Activated T-cell treated with anti-CD3 and anti-CD28 coated beads for 4 hours (primary cell): Measurements from ENCODE around the gene ZNF783.
"Not testable (repeated sequence)": the region's sequence is repeated elsewhere in the genome, so short reads cannot be mapped to it uniquely, and the experiment has no call there.

Experiments
- DNase-seq: peaks from one replicate; pipeline ENCODE4 v3.0.0-alpha.2; 2020

The ZNF783 gene

GRCh38 chr7:149306854-149307253 lies 44.9 kb downstream of the ZNF783 start:
- no peak for DNase-seq

DNA sequence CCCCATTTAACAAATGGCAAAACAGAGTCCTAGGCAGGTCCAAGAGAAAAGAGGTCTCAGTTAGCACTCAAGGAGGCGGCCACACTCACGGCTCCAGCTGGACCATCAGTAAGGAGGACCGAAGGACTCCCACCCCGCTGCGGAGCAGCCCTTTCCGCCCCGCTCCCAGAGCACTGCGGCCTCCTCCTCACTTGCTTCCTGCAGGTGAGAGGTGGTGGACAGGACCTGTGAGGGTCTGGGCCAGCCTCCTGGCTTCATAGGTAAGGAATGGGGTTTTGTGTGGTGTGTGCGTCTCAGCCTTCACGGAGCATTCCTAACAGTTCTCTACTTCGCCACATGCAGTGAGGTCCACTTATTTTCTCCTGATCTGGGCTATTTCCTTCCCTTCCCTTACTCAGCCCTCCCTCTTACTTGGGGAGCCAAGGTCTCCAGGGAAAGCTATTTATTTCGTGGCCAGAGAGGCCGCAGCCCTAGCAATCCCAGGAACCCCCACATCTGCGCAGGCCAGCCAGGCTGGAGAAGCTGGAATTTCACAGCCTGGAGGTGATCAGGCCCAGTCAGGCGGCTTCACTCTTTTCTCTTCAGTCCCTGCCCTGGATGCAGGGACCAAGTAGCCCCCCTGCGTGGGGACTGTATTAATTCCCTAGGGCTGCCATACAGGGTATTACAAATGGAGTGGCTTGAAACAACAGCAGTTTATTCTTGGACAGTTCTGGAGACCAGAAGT lies 45.9 kb downstream of the ZNF783 start:
- DNase-seq, result no peak

DNA sequence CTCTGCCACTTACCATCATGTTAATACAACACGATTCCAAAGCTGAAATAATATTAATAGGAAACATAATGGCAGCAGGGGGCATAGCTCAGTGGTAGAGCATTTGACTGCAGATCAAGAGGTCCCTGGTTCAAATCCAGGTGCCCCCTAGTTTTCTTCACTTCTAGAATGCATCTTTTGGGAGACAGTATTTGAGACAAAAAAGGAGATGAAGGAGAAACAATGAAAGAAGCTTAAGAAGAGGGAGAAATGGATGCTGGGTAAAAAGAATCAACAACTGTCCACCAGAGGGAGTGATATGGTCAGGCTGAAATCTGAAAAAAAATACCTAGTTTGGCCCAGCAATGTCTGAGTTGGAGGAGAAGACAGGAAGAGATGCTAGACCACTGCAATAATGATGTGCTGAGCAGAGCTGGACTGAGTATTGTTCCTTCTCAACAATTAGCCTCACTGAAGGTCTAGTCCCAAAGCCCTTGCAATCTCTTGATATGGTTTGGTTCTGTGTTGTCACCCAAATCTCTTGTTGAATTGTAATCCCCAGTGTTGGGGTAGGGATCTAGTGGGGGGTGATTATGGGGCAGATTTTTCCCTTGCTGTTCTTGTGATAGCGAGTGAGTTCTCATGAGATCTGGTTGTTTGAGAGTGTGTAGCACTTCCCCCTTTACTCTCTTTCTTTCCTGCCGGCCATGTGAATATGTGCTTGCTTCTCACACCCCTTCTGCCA lies 48.3 kb downstream of the ZNF783 start:
- no peak for DNase-seq

DNA sequence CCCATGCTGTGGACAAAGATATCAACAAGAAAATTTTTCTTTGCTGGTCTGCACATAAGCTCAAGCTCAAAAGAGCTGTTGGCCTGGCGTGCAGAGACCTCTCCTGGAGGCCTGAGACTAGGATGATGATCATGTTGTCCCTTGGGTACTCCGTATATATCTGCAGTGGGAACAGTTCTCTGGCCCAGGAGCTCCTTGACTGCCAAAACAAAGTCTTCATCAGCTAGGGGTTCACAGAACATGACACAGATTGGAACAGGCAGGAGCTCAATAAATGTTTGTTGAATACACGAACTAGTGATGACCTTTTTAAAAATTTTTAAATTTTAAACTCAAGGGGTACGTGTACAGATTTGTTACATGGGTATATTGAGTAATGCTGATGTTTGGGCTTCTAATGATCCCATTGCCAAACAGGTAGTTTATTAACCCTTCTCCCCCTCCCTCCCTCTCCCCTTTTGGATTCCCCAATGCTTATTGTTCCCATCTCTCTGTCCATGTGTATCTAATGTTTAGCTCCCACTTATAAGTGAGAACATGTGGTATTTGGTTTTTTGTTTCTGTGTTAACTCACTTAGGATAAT lies 49.1 kb downstream of the ZNF783 start:
- DNase-seq, result no peak

DNA sequence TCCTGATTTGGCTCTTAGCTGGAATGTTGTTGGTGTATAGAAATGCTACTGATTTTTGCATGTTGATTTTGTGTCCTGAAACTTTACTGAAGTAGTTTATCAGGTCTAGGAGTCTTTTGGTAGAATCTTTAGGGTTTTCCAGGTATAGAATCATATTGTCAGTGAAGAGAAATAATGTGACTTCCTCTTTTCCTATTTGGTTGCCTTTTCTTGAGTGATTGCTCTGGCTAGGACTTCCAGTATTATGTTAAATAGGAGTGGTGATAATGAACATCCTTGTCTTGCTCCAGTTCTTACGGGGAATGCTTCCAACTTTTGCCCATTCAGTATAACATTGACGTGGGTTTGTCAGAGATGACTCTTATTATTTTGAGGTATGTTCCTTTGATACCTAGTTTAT lies 52.0 kb downstream of the ZNF783 start:
- DNase-seq, result no peak

DNA sequence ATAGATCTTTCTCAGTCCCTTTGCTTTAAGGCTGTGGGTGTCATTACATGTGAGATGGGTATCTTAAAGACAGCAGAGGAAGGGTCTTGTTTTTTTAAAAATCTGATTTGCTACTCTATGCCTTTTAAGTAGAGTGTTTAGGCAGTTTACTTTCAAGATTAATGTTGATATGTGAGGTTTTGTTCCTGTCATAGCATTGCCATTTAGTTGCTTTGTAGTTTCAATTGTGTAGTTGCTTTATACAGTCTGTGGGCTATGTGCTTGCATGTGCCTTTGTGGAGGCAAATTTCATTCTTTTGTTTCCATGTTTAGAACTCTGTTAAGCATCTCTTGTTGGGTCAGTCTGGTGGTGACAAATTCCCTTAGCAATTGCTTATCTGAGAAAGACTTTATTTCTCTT lies 54.6 kb downstream of the ZNF783 start:
- no peak for DNase-seq

- no peak for DNase-seq
Measured at GRCh38 chr7:149317496-149317895, 55.5 kb downstream of the ZNF783 start.

GRCh38 chr7:149317986-149318672 lies 56.1 kb downstream of the ZNF783 start:
- DNase-seq, result no peak

DNA sequence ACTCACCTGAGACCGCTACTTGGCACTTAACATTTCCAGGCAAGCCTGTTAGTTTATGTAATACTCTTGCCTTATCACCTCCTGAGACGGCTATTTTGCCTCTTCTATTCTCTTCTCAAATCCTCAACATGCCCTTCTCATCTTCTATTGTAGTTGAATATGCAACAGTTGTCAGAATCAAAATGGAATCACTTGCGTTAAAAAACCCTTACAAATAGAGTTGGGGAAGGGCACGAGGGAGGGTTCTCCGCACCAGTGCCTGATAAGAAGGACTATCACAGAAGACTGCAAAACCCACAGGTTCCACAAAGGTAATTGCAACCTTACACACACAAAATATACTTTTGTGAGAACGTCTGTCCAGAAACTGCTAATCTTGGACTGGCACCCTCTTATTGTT lies 57.4 kb downstream of the ZNF783 start:
- no peak for DNase-seq

- no peak for DNase-seq
Measured at GRCh38 chr7:149320313-149321124, 58.5 kb downstream of the ZNF783 start.

- not testable (repeated sequence) for DNase-seq
Measured at GRCh38 chr7:149321125-149321905, 59.3 kb downstream of the ZNF783 start.

- no peak for DNase-seq
Measured at GRCh38 chr7:149321978-149322541, 60.1 kb downstream of the ZNF783 start.

- DNase-seq, result no peak
Measured at GRCh38 chr7:149322737-149323136, 60.7 kb downstream of the ZNF783 start.

DNA sequence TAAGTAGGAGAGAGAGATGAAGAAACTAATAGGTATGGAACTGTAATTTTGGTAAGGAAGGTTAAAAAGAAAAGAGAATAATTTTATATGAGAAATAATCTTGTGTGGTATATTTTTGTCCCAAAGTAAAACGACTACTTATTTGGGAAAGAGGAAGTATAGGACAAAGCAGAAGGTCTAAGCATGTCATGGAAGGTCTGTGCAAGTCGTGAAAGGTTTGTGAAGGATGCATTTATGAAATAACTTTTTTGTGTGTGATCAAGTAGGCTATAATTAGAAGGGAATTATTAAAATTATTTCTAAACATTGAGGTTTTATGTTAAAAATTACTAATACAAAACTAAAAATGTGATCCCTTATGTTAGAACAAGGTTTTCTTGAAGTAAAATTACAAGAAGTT lies 63.3 kb downstream of the ZNF783 start:
- no peak for DNase-seq

GRCh38 chr7:149329265-149329664 lies 67.3 kb downstream of the ZNF783 start:
- no peak for DNase-seq

- no peak for DNase-seq
Measured at GRCh38 chr7:149329766-149330334, 67.9 kb downstream of the ZNF783 start.

DNA sequence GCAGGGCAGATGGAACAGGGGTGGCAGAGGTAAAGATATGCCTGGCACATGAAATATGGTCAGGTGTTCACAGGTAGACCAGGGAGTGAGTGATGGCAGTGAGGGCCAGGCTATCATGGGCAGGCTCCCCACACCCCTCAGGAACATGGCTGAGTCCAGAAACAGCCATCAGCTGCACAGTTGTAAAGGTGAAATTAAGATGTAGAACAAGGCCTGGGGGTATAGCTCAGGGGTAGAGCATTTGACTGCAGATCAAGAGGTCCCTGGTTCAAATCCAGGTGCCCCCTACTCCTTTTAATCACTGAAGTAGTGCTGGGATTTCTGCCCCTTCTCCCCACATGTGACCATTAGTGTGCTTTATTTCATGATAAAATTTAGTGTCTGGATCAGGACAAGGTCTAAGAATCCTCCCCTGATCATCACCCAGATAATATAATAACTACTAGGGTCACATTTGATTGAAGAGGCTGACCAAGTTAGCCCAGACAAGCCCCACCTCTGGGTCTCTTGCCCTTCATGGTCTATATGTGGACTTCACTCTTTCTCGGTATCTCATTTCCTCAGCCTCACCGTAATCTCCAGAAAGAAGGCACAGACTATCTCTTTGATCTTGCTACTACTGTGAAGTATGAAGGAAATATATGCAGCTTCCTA lies 69.0 kb downstream of the ZNF783 start:
- no peak for DNase-seq

DNA sequence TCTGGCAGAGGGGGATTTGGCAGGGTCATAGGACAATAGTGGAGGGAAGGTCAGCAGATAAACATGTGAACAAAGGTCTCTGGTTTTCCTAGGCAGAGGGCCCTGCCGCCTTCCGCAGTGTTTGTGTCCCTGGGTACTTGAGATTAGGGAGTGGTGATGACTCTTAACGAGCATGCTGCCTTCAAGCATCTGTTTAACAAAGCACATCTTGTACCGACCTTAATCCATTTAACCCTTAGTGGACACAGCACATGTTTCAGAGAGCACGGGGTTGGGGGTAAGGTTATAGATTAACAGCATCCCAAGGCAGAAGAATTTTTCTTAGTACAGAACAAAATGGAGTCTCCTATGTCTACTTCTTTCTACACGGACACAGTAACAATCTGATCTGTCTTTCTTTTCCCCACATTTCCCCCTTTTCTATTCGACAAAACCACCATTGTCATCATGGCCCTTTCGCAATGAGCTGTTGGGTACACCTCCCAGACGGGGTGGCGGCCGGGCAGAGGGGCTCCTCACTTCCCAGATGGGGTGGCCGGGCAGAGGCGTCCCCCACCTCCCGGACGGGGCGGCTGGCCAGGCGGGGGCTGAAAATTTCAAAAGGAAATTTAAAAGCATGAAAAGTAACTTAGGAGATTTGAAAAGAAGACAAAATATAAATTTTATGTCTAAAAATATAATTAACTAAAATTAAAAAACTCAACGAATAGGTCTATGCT lies 70.8 kb downstream of the ZNF783 start:
- DNase-seq, result not testable (repeated sequence)

DNA sequence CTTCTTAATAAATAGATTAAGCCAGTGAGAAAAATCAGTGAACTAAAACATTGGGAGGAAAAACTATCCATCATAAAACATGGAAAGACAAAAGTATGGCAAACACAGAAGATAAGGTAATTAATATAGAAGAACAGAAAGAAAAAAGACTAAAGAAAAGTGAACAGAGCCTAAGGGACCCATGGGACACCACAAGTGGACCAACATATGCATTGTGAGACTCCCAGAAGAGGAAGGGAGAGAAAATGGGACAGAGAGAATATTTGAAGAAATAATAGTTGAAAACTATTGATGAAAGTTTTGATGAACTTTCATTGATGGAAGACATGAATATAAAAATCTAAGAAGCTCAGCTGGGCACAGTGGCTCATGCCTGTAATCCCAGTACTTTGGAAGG lies 71.3 kb downstream of the ZNF783 start:
- DNase-seq, result no peak

DNA sequence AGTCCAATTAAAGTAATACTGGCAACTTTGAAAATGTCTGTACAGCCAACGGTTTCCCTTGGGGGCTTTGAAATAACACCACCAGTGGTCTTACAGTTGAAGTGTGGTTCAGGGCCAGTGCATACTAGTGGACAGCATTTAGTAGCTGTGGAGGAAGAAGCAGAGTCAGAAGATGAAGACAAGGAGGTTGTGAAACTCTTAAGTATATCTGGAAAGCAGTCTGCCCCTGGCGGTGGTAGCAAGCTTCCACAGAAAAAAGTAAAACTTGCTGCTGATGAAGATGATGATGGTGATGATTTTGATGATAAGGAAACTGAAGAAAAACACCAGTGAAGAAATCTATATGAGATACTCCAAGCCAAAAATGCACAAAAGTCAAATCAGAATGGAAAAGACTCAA lies 72.2 kb downstream of the ZNF783 start:
- DNase-seq, result no peak
